Colonic mucosa (tissue), 4 donors: ENCODE measurements around the gene CORO1C. TPM values are rescaled to one million over a fixed set of nuclear protein-coding genes. Genes with fewer than 3 reads are reported as not detected.
"Not testable (repeated sequence)": the region's sequence is repeated elsewhere in the genome, so short reads cannot be mapped to it uniquely, and the experiment has no call there.

Source experiments
- DNase-seq: peaks from one replicate; pipeline ENCODE4 v3.0.0-alpha.2; 2020
- H3K27ac ChIP-seq: fragments of 200-600 bp; one replicate; pipeline ENCODE4 v1.8.0; 2021
- H3K27me3 ChIP-seq: fragments of 200-600 bp; one replicate; pipeline ENCODE4 v1.8.0; 2021
- H3K36me3 ChIP-seq: fragments of 200-600 bp; one replicate; pipeline ENCODE4 v1.8.0; 2021
- H3K4me1 ChIP-seq: fragments of 200-600 bp; one replicate; pipeline ENCODE4 v1.8.0; 2021; ENCODE audit warnings: mild to moderate bottlenecking
- H3K4me3 ChIP-seq: fragments of 200-600 bp; one replicate; pipeline ENCODE4 v1.8.0; 2021
- H3K9ac ChIP-seq, 2 donors: one replicate each; pipeline ENCODE4 v1.7.0; 2013; ENCODE audit warnings: control low read depth in 2 of 2, low read depth in 2 of 2, low read length in 2 of 2
- H3K9me3 ChIP-seq: fragments of 200-600 bp; one replicate; pipeline ENCODE4 v1.8.0; 2021
- intact Hi-C: fragments of 100-400 bp; cut with DNase I; formaldehyde crosslinking; loops from one replicate; pipeline ENCODE4 v1.14.1; 2022
- total RNA-seq, 2 donors: library from RNA; stranded (reverse); fragmentation: NEBNext Ultra II Directional in 1 of 2; extraction: Animal tissue kit (Norgen Biotek cat#: 25700) in 1 of 2; gene quantifications; one replicate each; pipeline ENCODE4 v1.2.1, GENCODE V29; 2021
- TF ChIP-seq, protein P1 (sequence below): fragments of 200-600 bp; IDR thresholded peaks from one replicate; pipeline ENCODE4 v1.8.0; 2022; ENCODE audit warnings: antibody characterized with exemption, mild to moderate bottlenecking
- donor health status: healthy.
- donor health status: DM: no; HTN: no; CAD: no.
- donor health status: DM: no; HTN: no; CAD: no.

CORO1C gene
- total RNA-seq, 2 donors from 2014 or later: 112 to 166 TPM

GRCh38 chr12:108633534-108634248 is 97.6 kb downstream of the CORO1C start, which contains the start of gene SELPLG:
Gene SELPLG (minus strand): TSS chr12:108633894. CDS start chr12:108624307, 9,587 bp downstream.
- Histone ChIP-seq H3K9me3 (no peaks in the 10 kb centered on the region), H3K4me3 (peak within 1 kb of the TSS; percentile 27), H3K27ac (peak within 1 kb of the TSS; percentile 68), H3K27me3 (no peaks in the 10 kb centered on the region), H3K4me1 (peaks cover 3% of the 10 kb centered on the region), H3K36me3 (no peaks in the 10 kb centered on the region), H3K9ac (peak within 1 kb of the TSS; percentile 38 to 63)
- intact Hi-C loops: no loop called here
- DNase-seq: peak; percentile 65
- TF ChIP-seq, protein P1, sequence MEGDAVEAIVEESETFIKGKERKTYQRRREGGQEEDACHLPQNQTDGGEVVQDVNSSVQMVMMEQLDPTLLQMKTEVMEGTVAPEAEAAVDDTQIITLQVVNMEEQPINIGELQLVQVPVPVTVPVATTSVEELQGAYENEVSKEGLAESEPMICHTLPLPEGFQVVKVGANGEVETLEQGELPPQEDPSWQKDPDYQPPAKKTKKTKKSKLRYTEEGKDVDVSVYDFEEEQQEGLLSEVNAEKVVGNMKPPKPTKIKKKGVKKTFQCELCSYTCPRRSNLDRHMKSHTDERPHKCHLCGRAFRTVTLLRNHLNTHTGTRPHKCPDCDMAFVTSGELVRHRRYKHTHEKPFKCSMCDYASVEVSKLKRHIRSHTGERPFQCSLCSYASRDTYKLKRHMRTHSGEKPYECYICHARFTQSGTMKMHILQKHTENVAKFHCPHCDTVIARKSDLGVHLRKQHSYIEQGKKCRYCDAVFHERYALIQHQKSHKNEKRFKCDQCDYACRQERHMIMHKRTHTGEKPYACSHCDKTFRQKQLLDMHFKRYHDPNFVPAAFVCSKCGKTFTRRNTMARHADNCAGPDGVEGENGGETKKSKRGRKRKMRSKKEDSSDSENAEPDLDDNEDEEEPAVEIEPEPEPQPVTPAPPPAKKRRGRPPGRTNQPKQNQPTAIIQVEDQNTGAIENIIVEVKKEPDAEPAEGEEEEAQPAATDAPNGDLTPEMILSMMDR: no peak

DNA sequence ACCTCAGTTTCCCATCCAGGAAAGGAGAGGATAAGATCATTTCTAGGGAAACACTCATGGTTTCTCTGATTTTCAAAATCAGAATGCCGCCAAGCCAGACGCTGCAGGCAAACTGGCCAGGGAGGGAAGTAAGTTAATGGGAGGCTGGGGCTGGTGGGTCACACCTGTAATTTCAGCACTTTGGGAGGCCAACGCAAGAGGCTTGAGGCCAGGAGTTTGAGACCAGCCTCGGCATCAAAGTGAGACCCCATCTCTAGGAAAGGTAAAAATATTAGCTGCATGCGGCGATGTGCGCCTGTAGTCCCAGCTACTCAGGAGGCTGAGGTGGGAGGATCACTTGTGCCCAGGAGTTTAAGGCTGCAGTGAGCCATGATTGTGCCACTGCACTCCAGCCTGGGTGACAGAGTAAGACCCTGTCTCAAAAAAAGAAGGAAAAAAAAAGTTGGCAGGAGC is 98.2 kb downstream of the CORO1C start:
- H3K4me3 ChIP-seq: peak overlapping the region; percentile 27
- no peak for DNase-seq

DNA sequence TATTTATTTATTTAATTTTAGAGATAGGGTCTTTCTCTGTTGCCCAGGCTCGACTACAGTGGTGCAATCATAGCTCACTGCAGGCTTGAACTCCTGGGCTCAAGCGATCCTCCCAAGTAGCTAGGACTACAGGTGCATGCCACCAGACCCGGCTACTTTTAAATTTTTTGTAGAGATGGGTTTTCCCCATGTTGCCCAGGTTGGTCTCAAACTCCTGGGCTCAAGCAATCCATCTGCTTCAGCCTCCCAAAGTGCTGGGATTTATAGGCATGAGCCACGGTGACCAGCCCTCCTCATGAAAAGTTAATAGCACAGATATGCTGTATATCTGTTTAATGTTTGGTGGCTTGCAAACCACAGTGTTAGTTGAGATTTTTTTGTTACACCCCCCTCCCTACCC is 100.1 kb downstream of the CORO1C start:
- H3K9ac ChIP-seq, H3K27ac ChIP-seq, H3K4me3 ChIP-seq, H3K36me3 ChIP-seq, H3K4me1 ChIP-seq, intact Hi-C loops, H3K9me3 ChIP-seq, H3K27me3 ChIP-seq, DNase-seq: not testable (repeated sequence)

More for the DNA sequence above, 98.2 kb downstream of the CORO1C start:
- Histone ChIP-seq H3K36me3 (no peaks in the 10 kb centered on the region), H3K4me1 (peaks cover 3% of the 10 kb centered on the region), H3K27ac (peak overlapping the region; percentile 68), H3K9ac (peak overlapping the region; percentile 38 to 63), H3K27me3 (no peaks in the 10 kb centered on the region), H3K9me3 (no peaks in the 10 kb centered on the region)
- intact Hi-C loops: no loop called here
- TF ChIP-seq, protein P1: no peak

- intact Hi-C loops: no loop called here
- no peaks in the 10 kb centered on the region for H3K36me3 ChIP-seq
- TF ChIP-seq, protein P1: no peak
- peak overlapping the region; percentile 56 for H3K27ac ChIP-seq
- DNase-seq: no peak
- no peaks in the 10 kb centered on the region for H3K4me1 ChIP-seq
- no peaks in the 10 kb centered on the region for H3K27me3 ChIP-seq
- no peaks in the 10 kb centered on the region for H3K9me3 ChIP-seq
- no peak overlapping the region for H3K4me3 ChIP-seq
- H3K9ac ChIP-seq: peak overlapping the region; percentile 24 to 36
Observed at GRCh38 chr12:108630481-108631207, 100.7 kb downstream of the CORO1C start.

GRCh38 chr12:108629824-108630476 is 101.4 kb downstream of the CORO1C start:
- Histone ChIP-seq H3K36me3 (no peaks in the 10 kb centered on the region), H3K9me3 (no peaks in the 10 kb centered on the region), H3K27ac (peak overlapping the region; percentile 56), H3K9ac (peak overlapping the region; percentile 24 to 36), H3K4me3 (no peak overlapping the region), H3K4me1 (no peaks in the 10 kb centered on the region), H3K27me3 (no peaks in the 10 kb centered on the region)
- DNase-seq: no peak
- TF ChIP-seq, protein P1: no peak
- intact Hi-C loops: no loop called here
